ENCODE measurements around the gene GPC6.

Gene GPC6

GRCh38 chr13:94140027-94140426 lies 913.4 kb downstream of the GPC6 start:
- no peaks in the 10 kb centered on the region for H3K79me2 ChIP-seq (ENCODE audit: control insufficient read depth, insufficient read depth, low read length)
- H3K4me2 ChIP-seq (ENCODE audit: low read length) = no peak overlapping the region
- no CpG with 5 or more reads among the region's 2 CpGs for WGBS (ENCODE audit: extremely low coverage, insufficient coverage, low lambda C conversion rate)
- no peak overlapping the region for H3K4me3 ChIP-seq (ENCODE audit: low read length)
- H3K9ac ChIP-seq (ENCODE audit: low read length) = no peak overlapping the region
- no peak overlapping the region for H3K27ac ChIP-seq (ENCODE audit: low read depth, low read length)
- no peak overlapping the region for H4K5ac ChIP-seq (ENCODE audit: low read length)
- peaks cover 7% of the 10 kb centered on the region for H3K4me1 ChIP-seq (ENCODE audit: control insufficient read depth, low read depth, low read length)
- no peaks in the 10 kb centered on the region for H3K36me3 ChIP-seq (ENCODE audit: control insufficient read depth, insufficient read depth, low read length)
- H3K18ac ChIP-seq (ENCODE audit: low read length) = no peak overlapping the region
- H2BK120ac ChIP-seq (ENCODE audit: low read depth, low read length) = no peak overlapping the region
- no peaks in the 10 kb centered on the region for H3K79me1 ChIP-seq (ENCODE audit: low read length)
- no peak overlapping the region for H2BK15ac ChIP-seq (replicated peaks; ENCODE audit: low read depth)
- H3K27me3 ChIP-seq (ENCODE audit: insufficient read depth, low read length, poor library complexity) = no peaks in the 10 kb centered on the region
- H2BK5ac ChIP-seq (ENCODE audit: low read length) = no peak overlapping the region
- no peak overlapping the region for H3K56ac ChIP-seq (ENCODE audit: low read length)
- no peak overlapping the region for H4K8ac ChIP-seq (ENCODE audit: low read depth, low read length)
- H3K23ac ChIP-seq (ENCODE audit: low read length) = no peak overlapping the region
- no peak overlapping the region for H2AK5ac ChIP-seq (ENCODE audit: low read length)
- no peak for DNase-seq
- H3K4ac ChIP-seq (ENCODE audit: low read depth, low read length) = no peak overlapping the region

GRCh38 chr13:94140511-94140910 lies 913.9 kb downstream of the GPC6 start:
- no peak overlapping the region for H3K23ac ChIP-seq (ENCODE audit: low read length)
- no peak overlapping the region for H2BK120ac ChIP-seq (ENCODE audit: low read depth, low read length)
- no peak overlapping the region for H2BK15ac ChIP-seq (replicated peaks; ENCODE audit: low read depth)
- no peak overlapping the region for H2AK5ac ChIP-seq (ENCODE audit: low read length)
- no peak for DNase-seq
- H3K56ac ChIP-seq (ENCODE audit: low read length) = peak overlapping the region; percentile 19
- peak overlapping the region; percentile 17 for H2BK5ac ChIP-seq (ENCODE audit: low read length)
- peak overlapping the region; percentile 28 for H3K18ac ChIP-seq (ENCODE audit: low read length)
- no peaks in the 10 kb centered on the region for H3K27me3 ChIP-seq (ENCODE audit: insufficient read depth, low read length, poor library complexity)
- H3K27ac ChIP-seq (ENCODE audit: low read depth, low read length) = no peak overlapping the region
- H4K5ac ChIP-seq (ENCODE audit: low read length) = peak overlapping the region; percentile 21
- no peak overlapping the region for H3K9ac ChIP-seq (ENCODE audit: low read length)
- no peak overlapping the region for H3K4me2 ChIP-seq (ENCODE audit: low read length)
- peak overlapping the region; percentile 52 for H3K4ac ChIP-seq (ENCODE audit: low read depth, low read length)
- no peaks in the 10 kb centered on the region for H3K79me2 ChIP-seq (ENCODE audit: control insufficient read depth, insufficient read depth, low read length)
- peak overlapping the region; percentile 28 for H4K8ac ChIP-seq (ENCODE audit: low read depth, low read length)
- H3K36me3 ChIP-seq (ENCODE audit: control insufficient read depth, insufficient read depth, low read length) = no peaks in the 10 kb centered on the region
- no peaks in the 10 kb centered on the region for H3K79me1 ChIP-seq (ENCODE audit: low read length)
- H3K4me3 ChIP-seq (ENCODE audit: low read length) = no peak overlapping the region
- peaks cover 7% of the 10 kb centered on the region for H3K4me1 ChIP-seq (ENCODE audit: control insufficient read depth, low read depth, low read length)
- WGBS (ENCODE audit: extremely low coverage, insufficient coverage, low lambda C conversion rate) = no CpG with 5 or more reads among the region's 2 CpGs

GRCh38 chr13:94143624-94144350 lies 917.2 kb downstream of the GPC6 start:
- no CpG with 5 or more reads among the region's 11 CpGs for WGBS (ENCODE audit: extremely low coverage, insufficient coverage, low lambda C conversion rate)
- no peak for DNase-seq
- no peak overlapping the region for H2BK15ac ChIP-seq (replicated peaks; ENCODE audit: low read depth)
- H3K4ac ChIP-seq (ENCODE audit: low read depth, low read length) = no peak overlapping the region
- no peaks in the 10 kb centered on the region for H3K27me3 ChIP-seq (ENCODE audit: insufficient read depth, low read length, poor library complexity)
- no peak overlapping the region for H3K18ac ChIP-seq (ENCODE audit: low read length)
- no peak overlapping the region for H2BK120ac ChIP-seq (ENCODE audit: low read depth, low read length)
- H3K4me3 ChIP-seq (ENCODE audit: low read length) = no peak overlapping the region
- H3K4me1 ChIP-seq (ENCODE audit: control insufficient read depth, low read depth, low read length) = peaks cover 5% of the 10 kb centered on the region
- no peak overlapping the region for H2AK5ac ChIP-seq (ENCODE audit: low read length)
- no peak overlapping the region for H3K4me2 ChIP-seq (ENCODE audit: low read length)
- H4K8ac ChIP-seq (ENCODE audit: low read depth, low read length) = no peak overlapping the region
- no peak overlapping the region for H3K27ac ChIP-seq (ENCODE audit: low read depth, low read length)
- no peaks in the 10 kb centered on the region for H3K79me2 ChIP-seq (ENCODE audit: control insufficient read depth, insufficient read depth, low read length)
- no peak overlapping the region for H3K23ac ChIP-seq (ENCODE audit: low read length)
- no peaks in the 10 kb centered on the region for H3K36me3 ChIP-seq (ENCODE audit: control insufficient read depth, insufficient read depth, low read length)
- no peak overlapping the region for H3K56ac ChIP-seq (ENCODE audit: low read length)
- no peaks in the 10 kb centered on the region for H3K79me1 ChIP-seq (ENCODE audit: low read length)
- H4K5ac ChIP-seq (ENCODE audit: low read length) = no peak overlapping the region
- H2BK5ac ChIP-seq (ENCODE audit: low read length) = no peak overlapping the region
- H3K9ac ChIP-seq (ENCODE audit: low read length) = no peak overlapping the region

GRCh38 chr13:94145966-94146365 lies 919.4 kb downstream of the GPC6 start:
- Histone ChIP-seq H3K4me1 (ENCODE audit: control insufficient read depth, low read depth, low read length) (peaks cover under 1% of the 10 kb centered on the region), H2BK5ac (ENCODE audit: low read length) (no peak overlapping the region), H3K23ac (ENCODE audit: low read length) (no peak overlapping the region), H3K79me1 (ENCODE audit: low read length) (no peaks in the 10 kb centered on the region), H3K18ac (ENCODE audit: low read length) (no peak overlapping the region), H3K36me3 (ENCODE audit: control insufficient read depth, insufficient read depth, low read length) (no peaks in the 10 kb centered on the region), H2BK15ac (replicated peaks; ENCODE audit: low read depth) (no peak overlapping the region), H3K27ac (ENCODE audit: low read depth, low read length) (no peak overlapping the region), H3K4me3 (ENCODE audit: low read length) (no peak overlapping the region), H2BK120ac (ENCODE audit: low read depth, low read length) (no peak overlapping the region), H4K5ac (ENCODE audit: low read length) (no peak overlapping the region), H3K9ac (ENCODE audit: low read length) (no peak overlapping the region), H2AK5ac (ENCODE audit: low read length) (no peak overlapping the region), H3K27me3 (ENCODE audit: insufficient read depth, low read length, poor library complexity) (no peaks in the 10 kb centered on the region), H3K79me2 (ENCODE audit: control insufficient read depth, insufficient read depth, low read length) (no peaks in the 10 kb centered on the region), H3K56ac (ENCODE audit: low read length) (no peak overlapping the region), H3K4me2 (ENCODE audit: low read length) (no peak overlapping the region), H3K4ac (ENCODE audit: low read depth, low read length) (no peak overlapping the region), H4K8ac (ENCODE audit: low read depth, low read length) (no peak overlapping the region)
- no peak for DNase-seq
- no CpG with 5 or more reads among the region's 2 CpGs for WGBS (ENCODE audit: extremely low coverage, insufficient coverage, low lambda C conversion rate)

GRCh38 chr13:94153586-94153985 lies 927.0 kb downstream of the GPC6 start:
- H2BK15ac ChIP-seq (replicated peaks; ENCODE audit: low read depth) = no peak overlapping the region
- no peak overlapping the region for H4K8ac ChIP-seq (ENCODE audit: low read depth, low read length)
- no peak overlapping the region for H3K27ac ChIP-seq (ENCODE audit: low read depth, low read length)
- no peak overlapping the region for H3K18ac ChIP-seq (ENCODE audit: low read length)
- no peaks in the 10 kb centered on the region for H3K36me3 ChIP-seq (ENCODE audit: control insufficient read depth, insufficient read depth, low read length)
- H3K23ac ChIP-seq (ENCODE audit: low read length) = no peak overlapping the region
- H3K79me2 ChIP-seq (ENCODE audit: control insufficient read depth, insufficient read depth, low read length) = no peaks in the 10 kb centered on the region
- no CpG with 5 or more reads among the region's 2 CpGs for WGBS (ENCODE audit: extremely low coverage, insufficient coverage, low lambda C conversion rate)
- no peaks in the 10 kb centered on the region for H3K79me1 ChIP-seq (ENCODE audit: low read length)
- no peak overlapping the region for H3K4me3 ChIP-seq (ENCODE audit: low read length)
- H3K27me3 ChIP-seq (ENCODE audit: insufficient read depth, low read length, poor library complexity) = no peaks in the 10 kb centered on the region
- H3K4ac ChIP-seq (ENCODE audit: low read depth, low read length) = no peak overlapping the region
- no peak overlapping the region for H2BK5ac ChIP-seq (ENCODE audit: low read length)
- H3K4me2 ChIP-seq (ENCODE audit: low read length) = no peak overlapping the region
- DNase-seq = no peak
- no peak overlapping the region for H3K9ac ChIP-seq (ENCODE audit: low read length)
- no peaks in the 10 kb centered on the region for H3K4me1 ChIP-seq (ENCODE audit: control insufficient read depth, low read depth, low read length)
- H2BK120ac ChIP-seq (ENCODE audit: low read depth, low read length) = no peak overlapping the region
- no peak overlapping the region for H3K56ac ChIP-seq (ENCODE audit: low read length)
- H2AK5ac ChIP-seq (ENCODE audit: low read length) = no peak overlapping the region
- H4K5ac ChIP-seq (ENCODE audit: low read length) = no peak overlapping the region

- no peak overlapping the region for H3K23ac ChIP-seq (ENCODE audit: low read length)
- H3K27me3 ChIP-seq (ENCODE audit: insufficient read depth, low read length, poor library complexity) = no peaks in the 10 kb centered on the region
- no peak overlapping the region for H3K56ac ChIP-seq (ENCODE audit: low read length)
- H3K27ac ChIP-seq (ENCODE audit: low read depth, low read length) = no peak overlapping the region
- no peaks in the 10 kb centered on the region for H3K79me1 ChIP-seq (ENCODE audit: low read length)
- no peak overlapping the region for H3K18ac ChIP-seq (ENCODE audit: low read length)
- H2BK15ac ChIP-seq (replicated peaks; ENCODE audit: low read depth) = no peak overlapping the region
- H4K5ac ChIP-seq (ENCODE audit: low read length) = no peak overlapping the region
- H2BK5ac ChIP-seq (ENCODE audit: low read length) = no peak overlapping the region
- DNase-seq = peak; percentile 51
- H2BK120ac ChIP-seq (ENCODE audit: low read depth, low read length) = no peak overlapping the region
- H3K36me3 ChIP-seq (ENCODE audit: control insufficient read depth, insufficient read depth, low read length) = no peaks in the 10 kb centered on the region
- H2AK5ac ChIP-seq (ENCODE audit: low read length) = no peak overlapping the region
- H3K4me2 ChIP-seq (ENCODE audit: low read length) = no peak overlapping the region
- no peak overlapping the region for H3K4ac ChIP-seq (ENCODE audit: low read depth, low read length)
- H3K4me3 ChIP-seq (ENCODE audit: low read length) = no peak overlapping the region
- H3K79me2 ChIP-seq (ENCODE audit: control insufficient read depth, insufficient read depth, low read length) = no peaks in the 10 kb centered on the region
- H3K9ac ChIP-seq (ENCODE audit: low read length) = no peak overlapping the region
- WGBS (ENCODE audit: extremely low coverage, insufficient coverage, low lambda C conversion rate) = no CpG with 5 or more reads among the region's 2 CpGs
- no peak overlapping the region for H4K8ac ChIP-seq (ENCODE audit: low read depth, low read length)
- no peaks in the 10 kb centered on the region for H3K4me1 ChIP-seq (ENCODE audit: control insufficient read depth, low read depth, low read length)
These were observed 927.8 kb downstream of the GPC6 start for GRCh38 chr13:94154367-94154766.

All from mesendoderm (in vitro differentiated cells).